Kidney glomerular epithelial cell (primary cell): ENCODE data around the gene CHSY1.

ENCODE experiments used
- DNase-seq: peaks from one replicate; lab custom pipeline; 2025; lab: John Stamatoyannopoulos, UW

The CHSY1 gene

GRCh38 chr15:101151288-101151687, 100.6 kb downstream of the CHSY1 start:
- DNase-seq: no peak

- no peak for DNase-seq
Measured at GRCh38 chr15:101150723-101151040, 101.2 kb downstream of the CHSY1 start.

GRCh38 chr15:101149864-101150722, 101.8 kb downstream of the CHSY1 start:
- no peak for DNase-seq

- no peak for DNase-seq
Measured at GRCh38 chr15:101148881-101149664, 102.8 kb downstream of the CHSY1 start.

GRCh38 chr15:101148166-101148880, 103.5 kb downstream of the CHSY1 start:
- no peak for DNase-seq

GRCh38 chr15:101147181-101147580, 104.7 kb downstream of the CHSY1 start:
- no peak for DNase-seq

GRCh38 chr15:101146118-101146702, 105.6 kb downstream of the CHSY1 start:
- no peak for DNase-seq

- no peak for DNase-seq
Measured at GRCh38 chr15:101145362-101145761, 106.5 kb downstream of the CHSY1 start.

- DNase-seq: no peak
Measured at GRCh38 chr15:101143321-101143720, 108.5 kb downstream of the CHSY1 start.

- no peak for DNase-seq
Measured at GRCh38 chr15:101142711-101143110, 109.1 kb downstream of the CHSY1 start.

GRCh38 chr15:101141926-101142527, 109.8 kb downstream of the CHSY1 start:
- DNase-seq: no peak

- no peak for DNase-seq
Measured at GRCh38 chr15:101140697-101141065, 111.2 kb downstream of the CHSY1 start.

- no peak for DNase-seq
Measured at GRCh38 chr15:101139986-101140696, 111.7 kb downstream of the CHSY1 start.

GRCh38 chr15:101138913-101139880, 112.7 kb downstream of the CHSY1 start:
- DNase-seq: no peak

GRCh38 chr15:101138086-101138660, 113.7 kb downstream of the CHSY1 start:
- DNase-seq: no peak

- DNase-seq: no peak
Measured at GRCh38 chr15:101137312-101137940, 114.4 kb downstream of the CHSY1 start.

GRCh38 chr15:101136381-101137268, 115.2 kb downstream of the CHSY1 start:
- DNase-seq: no peak

- DNase-seq: no peak
Measured at GRCh38 chr15:101135532-101136166, 116.2 kb downstream of the CHSY1 start.
